ENCODE data around the gene EML1.

Gene EML1

DNA sequence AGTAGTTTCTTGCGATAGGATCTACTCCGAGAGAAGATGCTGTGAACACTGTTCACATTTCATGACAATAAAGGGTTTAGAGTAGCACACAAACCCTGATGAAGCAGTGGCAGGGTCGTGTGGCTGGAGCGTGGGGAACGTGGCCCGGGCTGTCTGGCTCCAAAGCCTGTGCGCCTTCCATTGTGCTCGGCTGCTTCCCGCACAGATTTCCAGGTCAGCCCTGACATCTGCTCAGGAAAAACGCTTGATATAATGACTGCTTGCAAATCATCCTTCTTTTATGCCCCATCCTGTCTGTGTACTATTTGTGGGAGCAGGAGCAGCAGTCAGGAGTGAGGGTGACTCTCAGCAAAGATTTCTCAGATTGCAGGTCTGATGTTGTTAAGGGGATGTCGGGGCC is 78.6 kb downstream of the EML1 start:
- no peak for DNase-seq (ENCODE audit: low read depth, low spot score)

DNA sequence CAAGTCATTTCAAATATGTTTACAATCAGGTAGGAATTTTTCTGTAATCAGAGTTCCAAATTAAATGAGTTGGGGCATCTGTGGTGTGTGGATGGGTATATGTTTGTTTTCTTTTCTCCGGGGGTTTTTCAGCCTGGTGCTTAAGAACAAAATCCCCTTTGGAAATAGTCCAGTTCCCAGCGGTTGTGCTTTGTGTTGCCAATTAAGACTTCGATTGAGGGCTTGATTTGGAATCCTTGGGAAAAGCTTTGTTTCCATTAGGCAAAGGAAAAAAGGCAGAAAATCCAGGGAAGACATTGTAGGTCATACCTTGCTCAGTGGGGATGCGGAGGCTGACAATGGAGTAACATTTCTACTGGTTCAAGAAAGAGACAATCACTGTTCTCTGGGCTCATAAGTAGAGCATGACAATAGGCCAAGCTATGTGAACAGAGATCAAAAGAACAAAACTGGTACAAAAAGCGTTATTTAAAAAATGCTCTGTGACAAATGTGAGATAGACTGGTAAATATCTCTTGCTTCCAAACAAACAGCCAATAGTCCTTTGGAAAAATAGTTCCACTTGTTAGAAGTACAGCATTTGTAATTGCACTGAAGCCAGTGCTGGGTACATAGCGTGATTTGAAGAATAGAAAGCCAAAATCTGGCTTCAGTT is 79.7 kb downstream of the EML1 start:
- peak; percentile 72 for DNase-seq (ENCODE audit: low read depth, low spot score)

DNA sequence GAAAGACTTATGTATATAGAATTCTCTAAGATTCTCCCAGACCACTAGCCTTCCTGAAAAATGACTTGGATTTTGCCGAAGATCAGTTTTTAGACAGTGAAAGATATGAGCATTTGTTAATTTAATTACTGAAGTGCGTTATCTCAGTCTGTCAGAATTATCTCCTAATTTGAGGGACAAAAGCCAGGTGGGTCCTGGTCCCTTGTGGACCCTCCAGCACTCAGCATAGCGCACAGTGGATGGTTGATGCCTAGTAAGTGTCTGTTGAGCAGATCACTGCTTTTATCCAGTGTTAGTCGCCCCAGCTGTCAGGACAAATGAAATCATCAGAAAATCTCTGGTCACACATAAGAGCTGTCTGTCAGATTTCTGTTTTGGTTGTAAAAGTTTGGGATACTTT is 80.4 kb downstream of the EML1 start:
- DNase-seq (ENCODE audit: low read depth, low spot score) = no peak

DNA sequence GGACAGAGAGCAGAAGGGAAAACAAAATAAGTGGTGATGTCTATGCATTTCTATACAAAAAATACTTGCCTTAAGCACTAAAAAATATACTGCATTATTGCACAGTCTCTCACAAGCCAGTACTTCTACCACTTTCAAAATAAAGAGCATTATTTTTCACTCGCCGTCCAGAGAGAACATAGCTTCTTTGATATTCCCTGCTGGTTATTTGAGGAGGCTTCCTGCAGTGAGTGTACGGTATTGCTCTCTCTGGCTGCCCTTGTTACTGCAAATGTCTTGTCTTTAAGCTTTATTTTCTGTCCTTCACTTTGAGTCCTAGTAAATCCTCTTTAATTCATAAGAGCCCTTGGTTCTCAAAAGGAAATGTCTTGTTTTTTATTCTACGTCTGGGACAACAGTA is 81.1 kb downstream of the EML1 start:
- DNase-seq (ENCODE audit: low read depth, low spot score) = no peak

DNA sequence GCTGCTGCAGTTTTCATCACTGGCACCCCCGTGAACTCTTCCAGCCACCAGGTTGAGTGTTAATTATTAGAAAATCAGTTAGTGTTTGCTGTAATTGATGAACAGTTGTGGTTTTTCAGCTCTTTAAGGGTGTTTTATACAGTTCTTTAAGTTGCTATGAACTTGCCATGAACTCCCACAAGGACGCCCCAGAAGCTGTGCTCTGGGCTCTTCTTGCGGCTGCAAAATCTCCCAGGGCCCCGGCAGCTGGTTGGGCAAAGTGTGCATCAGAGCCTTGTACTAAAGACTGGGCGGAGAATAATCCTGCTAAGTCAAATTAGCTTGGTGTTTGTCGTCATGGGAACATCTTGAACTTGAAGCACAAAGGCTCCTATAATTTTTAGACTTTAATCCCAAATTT is 82.2 kb downstream of the EML1 start:
- DNase-seq (ENCODE audit: low read depth, low spot score) = no peak

DNA sequence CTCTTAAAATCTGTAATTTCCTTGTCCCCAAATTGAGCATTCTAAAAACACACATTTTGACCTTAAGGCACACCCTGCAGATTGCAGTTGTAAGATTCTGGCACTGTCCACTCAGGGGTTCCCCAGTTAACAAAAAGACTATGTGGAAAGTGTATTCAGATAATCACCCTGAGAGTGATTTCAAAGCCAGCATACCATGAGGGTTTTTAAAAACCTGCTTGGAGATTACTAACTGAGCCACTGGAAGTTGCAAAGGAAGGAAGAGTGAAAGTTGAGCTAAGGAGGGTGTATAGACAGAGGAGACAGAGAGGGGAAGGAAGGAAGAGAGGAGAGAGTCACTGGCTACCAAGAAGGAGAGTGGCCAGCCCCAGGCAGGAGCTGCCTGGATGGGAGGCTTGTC is 82.6 kb downstream of the EML1 start:
- no peak for DNase-seq (ENCODE audit: low read depth, low spot score)

DNA sequence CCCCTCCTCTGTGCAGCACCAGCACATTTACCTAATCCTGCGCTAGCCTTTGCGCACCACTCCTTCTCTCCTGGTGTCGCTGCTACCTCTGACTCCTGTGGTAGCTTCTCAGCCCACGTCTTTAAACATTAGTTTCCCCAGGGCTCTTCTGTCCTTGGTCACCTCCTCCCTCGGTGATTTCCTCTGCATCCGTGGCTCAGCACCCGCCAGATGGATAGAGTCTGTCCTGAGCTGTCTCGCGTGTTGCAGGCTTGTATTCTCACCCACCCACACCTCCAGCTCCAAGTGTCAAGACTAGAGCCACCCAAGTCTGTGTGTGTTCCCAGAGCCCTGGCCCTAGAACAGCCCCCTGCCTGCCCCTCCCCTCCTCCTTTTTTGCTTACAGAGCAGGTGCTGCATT is 83.2 kb downstream of the EML1 start:
- no peak for DNase-seq (ENCODE audit: low read depth, low spot score)

DNA sequence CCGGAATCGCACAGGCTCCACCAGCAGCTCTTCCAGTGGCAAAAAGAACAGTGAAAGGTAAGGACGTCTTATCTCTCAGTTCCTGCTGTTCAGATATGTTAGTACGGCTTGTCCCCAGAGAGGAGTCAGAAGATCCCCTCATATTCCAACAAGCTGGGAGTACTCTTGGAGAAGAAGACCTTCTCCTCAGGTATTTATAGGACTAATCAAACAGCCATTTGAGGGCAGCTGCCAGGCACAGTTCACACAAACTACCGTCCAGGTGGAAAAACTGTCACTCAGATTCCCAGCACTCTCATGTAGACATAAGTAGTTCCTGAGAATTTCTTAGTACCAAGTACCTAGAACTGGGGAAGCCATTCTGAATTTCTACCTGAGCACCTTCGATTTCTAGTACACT is 85.3 kb downstream of the EML1 start:
- no peak for DNase-seq (ENCODE audit: low read depth, low spot score)

DNA sequence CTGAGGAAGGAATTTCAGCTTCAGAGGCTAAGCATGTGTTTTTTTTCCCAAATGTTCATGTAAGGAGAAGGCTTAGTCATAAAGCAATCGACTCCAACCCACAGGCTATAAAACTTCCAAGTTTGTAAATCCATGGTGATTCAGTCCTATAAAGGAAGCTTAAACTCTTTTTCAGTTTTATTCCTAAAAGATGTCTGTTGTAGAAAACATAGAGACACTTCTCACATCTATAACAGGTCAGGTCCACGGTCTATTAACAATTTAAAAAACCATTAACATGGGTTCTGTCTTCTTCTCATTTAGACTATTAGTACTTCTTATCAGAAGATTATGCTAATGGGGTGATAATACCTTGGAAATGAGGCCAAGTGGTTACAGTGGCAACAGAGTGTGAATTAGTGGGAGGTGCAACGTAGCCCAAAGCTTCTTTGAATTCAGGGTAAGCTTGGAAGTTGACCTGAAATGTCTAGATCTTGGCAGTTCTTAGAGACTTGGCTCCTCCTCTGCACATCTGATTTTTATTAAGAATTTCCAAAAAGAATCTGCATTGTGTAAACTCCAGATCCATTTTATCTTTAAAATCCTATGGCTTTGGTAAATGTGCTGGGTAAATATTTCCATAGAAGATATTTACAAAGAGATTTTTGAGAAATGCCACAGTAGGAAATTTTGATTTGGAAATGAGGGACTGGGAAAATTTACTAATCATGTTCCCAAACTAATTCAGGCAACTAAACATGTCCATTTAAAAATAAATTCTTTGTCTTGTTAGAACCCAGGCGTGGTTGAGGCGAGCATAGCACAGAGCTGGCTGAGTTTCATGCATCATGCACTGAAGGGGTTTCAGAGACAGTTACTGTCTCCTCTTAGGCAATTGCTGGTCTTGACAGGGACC is 86.4 kb downstream of the EML1 start:
- DNase-seq (ENCODE audit: low read depth, low spot score) = no peak

DNA sequence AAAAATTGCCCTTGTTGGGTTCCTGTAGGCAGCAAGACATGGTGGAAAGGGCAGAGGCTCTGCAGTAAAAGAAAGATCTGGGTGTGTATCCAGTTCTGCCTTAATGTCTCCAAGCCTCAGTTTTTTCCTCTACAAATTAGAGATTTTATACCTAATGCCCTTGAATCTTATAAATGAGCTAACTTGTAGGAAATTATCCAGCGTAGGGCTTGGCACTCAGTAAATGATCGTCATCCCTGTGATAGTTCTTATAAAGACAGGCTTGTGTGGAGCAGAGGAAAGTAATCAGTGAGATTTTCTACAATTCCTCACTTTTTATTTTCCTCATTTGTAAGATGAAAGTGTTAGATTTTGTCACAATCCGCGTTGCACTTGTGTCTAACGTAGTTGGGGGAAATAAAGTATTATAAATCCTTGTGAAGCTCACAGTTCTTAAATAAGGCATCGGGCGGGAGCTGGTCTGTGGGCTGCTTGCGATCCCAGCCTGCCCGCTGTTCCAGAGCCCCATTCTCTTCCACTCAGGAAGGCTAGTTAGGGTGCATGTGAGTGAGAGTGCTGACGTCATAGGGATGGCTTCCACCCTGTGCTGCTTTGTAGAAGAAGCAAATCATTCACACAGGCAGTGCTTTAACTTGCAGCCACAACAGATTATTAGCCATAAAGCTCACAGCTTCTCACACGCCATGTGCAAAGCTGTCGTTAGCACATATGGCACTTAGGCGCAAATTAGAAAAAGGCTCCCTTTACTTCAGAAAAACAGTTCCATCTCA is 87.6 kb downstream of the EML1 start:
- no peak for DNase-seq (ENCODE audit: low read depth, low spot score)

DNA sequence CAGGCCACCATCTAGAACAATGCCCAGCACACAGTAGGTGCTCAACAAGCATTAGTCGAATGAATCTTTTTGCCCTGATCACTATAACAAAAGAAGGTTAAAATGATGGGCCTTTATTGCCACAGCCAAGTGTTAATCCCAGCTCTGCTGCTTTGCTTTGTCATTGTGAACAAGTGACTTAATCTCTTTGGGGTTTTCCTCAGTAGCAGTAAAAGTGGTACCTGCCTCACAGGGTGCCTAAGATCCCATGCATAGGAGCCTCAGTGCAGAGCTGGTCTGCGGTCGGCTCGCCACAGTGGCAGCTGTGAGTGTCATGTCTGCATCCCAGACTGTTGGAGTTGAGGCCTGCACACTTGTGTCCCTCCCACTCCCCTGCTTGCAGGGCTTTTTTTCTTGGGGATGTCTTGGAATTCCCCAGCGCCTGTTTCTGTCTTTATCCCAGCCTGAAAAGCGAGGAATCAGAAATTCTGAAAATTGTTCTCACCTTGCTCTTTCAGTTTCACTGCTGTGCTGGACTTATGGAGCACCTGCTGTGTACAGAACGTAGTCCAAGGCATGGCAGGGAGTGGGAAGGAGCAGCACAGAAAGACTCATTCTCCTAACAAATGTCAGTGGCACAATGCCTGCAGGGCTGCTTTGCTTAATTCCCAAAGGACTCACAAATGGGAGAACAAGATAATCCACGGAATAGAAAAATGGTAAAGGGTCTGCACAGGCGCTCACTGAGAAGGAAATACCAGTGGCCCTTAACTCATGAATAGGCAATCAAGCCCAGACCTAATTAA is 90.8 kb downstream of the EML1 start:
- DNase-seq (ENCODE audit: low read depth, low spot score) = no peak

DNA sequence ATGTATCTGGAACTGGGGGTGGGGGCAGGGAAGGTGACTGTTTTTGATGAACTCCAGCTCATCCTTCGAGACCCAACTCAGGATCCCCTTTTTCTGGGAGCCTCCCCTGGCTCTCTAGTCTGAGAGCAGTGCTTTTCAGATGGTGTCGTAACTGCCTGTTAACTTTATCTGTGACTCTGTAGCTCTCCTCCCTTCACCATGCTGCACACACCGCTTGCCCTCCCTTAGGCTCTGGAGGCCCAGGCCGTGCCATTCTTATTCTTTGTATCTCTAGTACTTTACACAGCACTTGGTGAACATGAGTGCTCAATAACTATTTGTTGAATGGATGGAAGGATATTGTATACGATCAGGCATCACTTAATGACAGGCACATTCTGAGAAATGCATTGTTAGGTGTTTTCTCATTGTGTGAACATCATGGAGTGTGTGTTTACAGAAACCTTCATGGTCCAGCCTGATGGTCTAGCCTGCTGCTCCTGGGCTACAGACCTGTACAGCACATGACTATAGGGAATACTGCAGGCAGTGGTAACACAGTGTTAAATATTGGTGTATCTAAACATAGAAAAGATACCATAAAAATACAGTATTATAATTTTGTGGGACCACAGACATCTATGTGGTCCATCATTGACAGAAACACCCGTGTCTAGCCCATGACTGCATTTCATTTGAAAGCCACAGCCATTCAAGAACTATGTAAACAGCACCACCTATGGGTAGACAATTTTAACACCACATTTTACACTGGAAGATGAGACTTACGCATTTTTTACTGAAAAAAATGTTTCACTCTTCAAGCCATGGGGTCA is 91.8 kb downstream of the EML1 start:
- DNase-seq (ENCODE audit: low read depth, low spot score) = no peak

DNA sequence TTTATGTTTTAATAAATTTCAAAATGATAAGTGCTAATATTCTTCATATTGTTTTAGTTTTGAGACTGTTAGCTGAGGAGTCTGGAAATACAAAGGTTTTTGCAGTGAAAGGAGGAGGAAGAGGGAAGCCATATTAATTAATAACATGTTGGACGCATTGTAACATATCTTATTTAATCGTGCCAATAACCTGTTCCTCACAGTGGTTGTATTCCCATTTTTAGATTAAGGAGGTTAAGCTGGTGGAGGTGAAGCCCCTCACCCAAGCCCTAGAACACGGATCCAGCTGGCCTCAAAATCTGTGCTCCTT is 92.4 kb downstream of the EML1 start:
- DNase-seq (ENCODE audit: low read depth, low spot score) = no peak

DNA sequence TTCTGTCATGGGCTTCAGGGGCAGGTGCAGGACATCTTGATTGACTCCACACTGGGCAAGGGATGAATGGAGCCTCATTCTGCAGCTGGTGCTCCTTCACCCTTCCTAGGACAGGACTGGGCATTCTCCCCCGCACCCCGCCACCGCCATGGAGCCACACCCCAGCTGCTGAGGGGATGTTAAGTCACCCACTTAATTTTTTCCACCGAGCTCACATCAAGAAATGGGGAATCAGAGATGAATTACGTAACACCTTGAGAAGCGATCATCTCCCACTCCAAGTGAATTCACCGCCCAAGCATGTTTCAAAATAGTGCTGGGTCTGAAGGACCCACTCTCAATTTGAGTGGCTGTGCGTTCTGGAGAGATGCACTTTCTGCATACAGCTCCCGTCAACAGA is 94.2 kb downstream of the EML1 start:
- no peak for DNase-seq (ENCODE audit: low read depth, low spot score)

DNA sequence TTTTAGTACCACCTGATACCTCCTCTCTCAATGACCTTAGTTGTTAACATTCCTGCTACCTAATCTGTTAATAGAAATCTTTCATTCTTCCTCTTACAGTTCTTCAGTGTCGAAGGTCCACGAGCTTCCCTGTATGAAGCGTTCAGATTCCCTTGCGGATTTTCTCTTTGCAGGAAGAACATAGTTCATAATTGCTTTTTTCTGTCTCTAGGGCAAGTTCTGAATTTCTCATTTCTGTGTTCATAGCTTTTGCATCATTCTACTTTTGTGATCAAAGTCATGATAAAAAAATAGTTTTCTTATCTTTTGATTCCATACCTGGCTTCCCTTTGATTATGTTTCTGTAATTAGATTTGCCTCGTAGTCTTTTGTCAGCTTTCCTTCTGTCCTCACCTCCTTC is 94.9 kb downstream of the EML1 start:
- DNase-seq (ENCODE audit: low read depth, low spot score) = no peak

DNA sequence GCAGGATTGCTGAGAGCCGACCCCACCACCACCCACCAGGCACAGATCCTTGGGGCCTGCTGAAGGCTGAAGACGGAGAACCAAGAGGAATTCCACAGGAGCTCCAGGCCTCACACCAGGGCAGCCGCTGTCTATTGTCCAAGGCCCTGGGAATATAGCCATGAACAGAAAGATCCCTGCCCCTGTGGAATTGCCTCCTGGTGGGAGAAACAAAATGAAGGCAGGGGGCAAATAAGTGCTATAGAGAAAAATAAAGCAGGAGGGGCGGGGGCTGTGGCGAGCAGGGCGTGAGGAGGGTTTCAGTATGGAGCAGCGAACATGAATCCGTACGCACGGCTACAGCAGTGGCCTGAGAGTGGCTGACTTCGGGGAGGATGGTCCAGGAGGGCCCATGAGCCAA is 96.1 kb downstream of the EML1 start:
- peak; percentile 50 for DNase-seq (ENCODE audit: low read depth, low spot score)

DNA sequence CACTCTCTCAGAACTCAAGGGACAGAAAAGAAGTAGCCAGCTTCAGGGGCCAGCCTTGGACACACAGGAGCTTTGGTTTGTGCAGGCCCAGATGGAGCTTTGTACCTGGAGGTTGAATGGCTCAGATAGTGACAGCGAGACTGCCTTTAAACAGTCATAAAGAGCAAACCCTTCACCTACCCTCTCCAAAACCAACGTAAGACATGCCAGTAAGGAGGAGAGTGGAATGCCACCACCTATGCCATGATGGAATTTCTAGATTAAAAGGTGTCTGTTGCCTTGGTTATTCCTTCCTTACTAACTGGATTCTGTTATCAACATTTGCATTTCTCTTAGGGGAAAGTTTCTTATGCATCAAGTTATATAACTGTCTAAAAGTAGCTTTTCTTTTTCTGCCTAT is 98.1 kb downstream of the EML1 start:
- no peak for DNase-seq (ENCODE audit: low read depth, low spot score)

DNA sequence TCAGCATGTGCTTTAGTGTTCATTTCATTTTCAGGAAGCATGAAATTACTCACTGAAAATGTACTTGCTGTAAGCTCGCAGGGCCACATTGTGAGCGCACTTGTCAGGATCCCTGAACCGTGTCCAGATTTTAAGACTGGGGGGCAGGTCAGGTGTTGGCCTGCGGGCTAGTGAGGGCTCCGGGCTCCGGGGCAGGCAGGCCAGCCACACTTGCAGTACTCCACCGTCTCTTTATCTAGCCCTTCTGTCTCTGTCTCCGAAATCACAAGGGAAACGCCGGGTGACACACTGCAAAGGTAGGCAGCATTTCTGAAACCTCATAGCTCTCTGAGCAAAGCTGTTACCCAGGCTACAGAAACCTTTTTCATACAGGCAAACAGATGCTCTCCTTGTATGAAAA is 98.7 kb downstream of the EML1 start:
- DNase-seq (ENCODE audit: low read depth, low spot score) = no peak

DNA sequence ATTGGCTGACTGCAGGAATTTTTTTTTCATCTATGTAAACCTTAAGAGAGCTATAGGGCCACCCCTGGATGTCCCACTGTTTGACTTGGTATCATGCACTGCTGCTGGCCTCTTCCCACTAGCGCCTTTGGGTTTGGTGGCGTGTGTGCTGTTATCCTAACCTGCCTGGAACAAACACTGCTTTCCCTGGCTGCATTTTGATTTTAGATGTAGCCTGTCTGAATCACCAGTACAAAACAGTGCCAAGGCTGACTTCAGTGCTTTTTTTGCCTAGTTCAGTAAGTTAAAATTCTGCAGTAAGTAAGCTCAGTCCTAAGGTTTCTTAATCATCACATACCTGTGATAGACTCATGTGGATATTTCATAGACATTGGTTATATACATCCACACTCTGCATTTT is 99.2 kb downstream of the EML1 start:
- DNase-seq (ENCODE audit: low read depth, low spot score) = no peak

DNA sequence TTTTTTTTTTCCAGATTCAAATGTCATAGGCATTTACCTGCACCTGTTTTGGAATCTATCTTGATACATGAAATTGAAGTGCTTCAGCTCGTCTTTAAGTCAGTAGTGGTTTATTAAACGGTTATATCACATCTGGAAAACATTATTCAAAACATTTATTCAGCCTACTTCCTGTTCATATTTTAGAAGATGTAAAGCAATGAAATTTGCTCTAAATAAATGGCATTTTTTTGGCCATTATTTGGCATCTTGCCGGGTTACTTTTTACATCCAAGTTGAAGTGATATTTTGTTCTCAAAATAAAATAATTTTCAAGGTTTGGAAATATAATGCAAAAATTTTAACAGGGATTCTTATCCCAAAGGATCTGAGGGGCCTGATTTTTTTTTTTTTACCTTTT is 103.1 kb downstream of the EML1 start:
- no peak for DNase-seq (ENCODE audit: low read depth, low spot score)

DNA sequence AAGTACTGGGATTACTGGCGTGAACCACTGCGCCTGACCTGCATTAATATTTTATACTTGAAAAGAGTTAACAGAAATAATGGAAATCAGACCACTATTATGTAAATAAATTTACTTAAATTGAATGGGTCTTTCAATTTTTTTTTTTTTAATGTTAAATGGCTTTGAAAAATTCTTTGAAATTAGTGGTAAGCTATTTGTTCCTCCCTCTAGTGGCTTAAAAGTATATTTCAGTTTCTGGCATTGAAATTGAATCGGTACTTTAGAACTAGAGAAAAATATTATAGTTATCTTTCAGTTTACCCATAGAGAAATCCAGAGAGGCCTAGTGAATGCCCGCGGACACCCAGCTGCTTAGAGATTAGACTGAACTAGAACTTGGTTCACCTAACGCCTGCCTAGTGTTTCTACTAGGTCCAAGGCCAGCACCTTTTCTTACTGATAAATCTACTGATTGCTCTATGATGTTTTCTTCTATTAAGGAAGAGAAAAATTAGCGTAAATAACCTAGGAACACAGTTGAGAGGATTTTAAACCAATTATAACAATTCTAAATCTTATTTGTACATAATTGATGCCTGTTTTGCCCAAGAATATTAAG is 106.5 kb downstream of the EML1 start:
- no peak for DNase-seq (ENCODE audit: low read depth, low spot score)

Data from iPS DF 19.7 (cell line).